Hippocampal formation (tissue), 2 donors: ENCODE data around the gene ZNF790.
A peak's percentile ranks its signal among the peaks of the same experiment; 100 is the strongest.

Experiments
- DNase-seq, 2 donors: peaks; one replicate each; lab custom pipeline; 2025; lab: John Stamatoyannopoulos, UW

ZNF790 gene

GRCh38 chr19:36837906-36838783, at the start of gene ZNF790:
TSS of gene ZNF790 (minus strand) at chr19:36838387. CDS start at chr19:36825619, 12,768 bp downstream.
- DNase-seq, result peak; percentile 88 to 94

GRCh38 chr19:36876993-36877938, 39.1 kb upstream of the ZNF790 start:
- DNase-seq, result no peak

DNA sequence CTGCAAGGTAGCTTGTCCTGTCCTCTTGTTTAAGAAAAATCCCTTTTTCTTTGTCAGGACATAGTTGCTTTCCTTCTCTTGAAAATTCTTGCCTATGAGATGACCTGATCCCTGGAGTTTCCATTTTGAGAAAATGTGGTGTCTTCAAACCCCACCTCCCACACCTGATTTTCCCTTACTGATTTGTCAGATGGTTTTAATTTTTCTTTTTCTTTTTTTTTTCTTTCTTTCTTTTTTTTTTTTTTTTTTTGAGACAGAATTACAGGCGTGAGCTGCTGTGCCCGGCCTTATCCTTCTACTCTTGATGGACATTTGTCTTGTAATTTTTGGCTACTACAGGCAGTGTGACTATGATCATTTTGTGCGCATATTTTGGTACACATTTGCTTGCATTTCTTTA, 13.7 kb upstream of the ZNF790 start:
- no peak for DNase-seq

DNA sequence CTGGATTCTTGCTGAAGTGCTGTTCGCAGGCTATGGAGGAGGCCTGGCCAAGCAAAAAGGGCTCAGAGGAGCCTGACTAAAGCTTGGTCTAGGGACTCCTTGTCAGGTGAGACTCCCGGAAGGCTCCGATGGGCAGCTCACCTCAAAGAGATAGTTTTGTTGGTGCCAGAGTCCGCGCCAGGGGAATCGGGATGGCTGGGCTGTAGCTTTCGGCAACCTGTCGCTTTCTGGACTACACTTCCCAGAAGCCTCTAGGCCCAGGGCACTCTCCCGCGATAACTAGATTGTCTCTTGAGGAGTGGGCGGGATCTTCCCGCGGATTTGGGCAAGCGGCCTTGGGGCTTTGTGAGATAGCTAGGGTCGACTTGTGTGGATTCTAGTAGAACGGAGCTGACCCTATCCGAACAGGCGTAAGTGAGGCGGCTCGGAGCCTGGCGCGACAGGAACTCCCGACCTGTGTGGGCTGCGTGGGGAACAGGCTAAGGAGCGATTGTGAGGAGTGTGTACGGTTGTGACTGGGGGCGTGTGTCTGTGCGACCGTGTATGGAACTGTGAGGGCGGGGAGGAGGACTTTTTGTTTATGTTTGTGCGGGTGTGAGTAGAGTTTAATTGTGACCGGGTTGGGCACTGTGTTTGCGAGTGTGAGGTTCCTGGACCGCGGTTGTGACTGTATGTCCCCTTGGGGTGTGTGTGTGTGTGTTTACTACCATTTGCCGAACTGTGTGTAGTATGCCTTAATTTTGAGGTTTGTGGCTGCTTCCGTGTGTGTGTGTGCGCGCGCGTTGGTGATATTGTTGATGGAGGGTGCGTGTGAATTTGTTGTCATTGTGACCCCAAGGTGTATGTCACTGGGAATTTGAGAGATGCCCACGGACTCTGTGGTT, 12.6 kb upstream of the ZNF790 start, which contains the start of gene ZNF345:
TSS of gene ZNF345 (plus strand) at position 318 of the 884 bp plus-strand sequence. CDS start 25,955 bp downstream, outside the sequence.
- peak; percentile 89 to 90 for DNase-seq

- DNase-seq, result peak; percentile 88 to 91
Measured at GRCh38 chr19:36849701-36850558, 11.7 kb upstream of the ZNF790 start.

- DNase-seq, result no peak
Measured at GRCh38 chr19:36847968-36848367, 9.8 kb upstream of the ZNF790 start.

DNA sequence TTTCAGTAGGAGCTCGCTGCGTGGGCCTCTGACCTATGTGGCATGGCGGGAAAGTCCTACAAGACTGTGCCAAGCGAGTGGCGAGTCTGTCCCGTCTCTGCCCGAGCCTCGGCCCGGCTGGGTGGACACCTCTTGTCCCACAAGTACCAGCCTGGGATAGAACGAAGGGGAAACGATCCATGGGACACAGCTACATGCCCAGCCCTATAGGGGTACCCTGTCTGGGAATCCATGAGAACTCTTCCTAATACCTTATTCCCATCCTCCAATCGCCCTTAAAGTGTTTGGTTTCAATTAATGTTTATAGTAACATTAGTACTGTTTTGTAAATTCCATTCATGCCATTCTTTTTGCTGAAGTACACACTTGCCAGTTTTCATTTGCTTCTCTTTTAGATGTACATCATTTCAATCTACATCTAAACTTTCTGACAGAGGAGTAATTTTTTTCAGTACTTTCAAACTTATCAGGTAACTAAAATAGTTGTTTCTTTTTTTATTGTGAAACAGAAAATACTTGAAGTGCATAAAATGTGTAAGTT, 667 bp upstream of the ZNF790 start:
- no peak for DNase-seq

DNA sequence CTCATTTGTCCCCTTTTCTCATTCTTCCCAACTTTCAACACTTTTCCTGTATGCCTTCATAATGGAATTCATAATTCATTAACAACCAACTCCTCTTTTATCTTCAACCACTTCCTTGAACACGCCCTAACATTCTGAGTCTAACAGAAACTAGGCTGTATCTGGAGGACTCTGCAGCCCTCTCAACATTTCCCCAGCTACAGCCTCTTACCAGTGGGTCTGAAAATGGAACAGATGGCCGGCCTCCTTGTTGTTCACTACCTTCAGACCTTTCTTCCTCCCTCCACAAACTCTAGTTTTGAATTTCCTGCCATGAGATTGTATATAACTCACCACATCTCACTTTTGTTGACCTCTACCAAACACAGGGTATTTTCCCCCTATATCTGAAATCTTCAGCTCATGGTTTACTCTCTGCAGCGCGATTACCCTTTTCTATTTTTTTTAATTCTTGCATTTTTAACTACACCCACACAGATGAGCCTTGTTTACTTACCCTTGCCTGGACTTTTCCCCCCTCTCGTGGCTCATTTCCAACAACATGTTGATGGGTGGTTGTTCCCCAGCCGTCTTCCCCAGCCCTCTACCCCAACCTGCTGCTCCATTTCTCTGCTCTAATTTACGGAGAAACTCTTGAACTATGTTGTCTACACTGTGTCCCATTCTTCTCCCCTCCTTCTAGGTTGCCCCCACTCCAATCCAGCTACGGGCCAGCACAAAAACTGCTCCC, 846 bp downstream of the ZNF790 start:
- DNase-seq, result no peak

- no peak for DNase-seq
Measured at GRCh38 chr19:36833430-36833829, 4.8 kb downstream of the ZNF790 start.

DNA sequence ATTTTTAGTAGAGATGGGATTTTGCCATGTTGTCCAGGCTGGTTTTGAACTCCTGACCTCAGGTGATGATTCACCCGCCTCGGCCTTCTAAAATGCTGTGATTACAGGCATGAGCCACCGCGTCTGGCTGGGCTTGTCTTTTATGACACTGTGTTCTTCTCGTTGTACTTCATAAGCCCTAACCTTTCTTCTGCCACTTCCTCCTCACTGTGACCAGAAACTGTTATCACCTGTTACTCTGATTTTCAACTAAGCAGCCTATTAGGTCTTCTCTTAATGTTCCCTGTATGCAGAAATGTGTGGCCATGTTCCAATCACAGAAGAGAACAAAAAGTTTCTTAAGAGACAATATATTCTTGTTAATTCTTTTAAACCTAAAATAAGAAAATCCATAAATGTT, 16.4 kb downstream of the ZNF790 start:
- no peak for DNase-seq

DNA sequence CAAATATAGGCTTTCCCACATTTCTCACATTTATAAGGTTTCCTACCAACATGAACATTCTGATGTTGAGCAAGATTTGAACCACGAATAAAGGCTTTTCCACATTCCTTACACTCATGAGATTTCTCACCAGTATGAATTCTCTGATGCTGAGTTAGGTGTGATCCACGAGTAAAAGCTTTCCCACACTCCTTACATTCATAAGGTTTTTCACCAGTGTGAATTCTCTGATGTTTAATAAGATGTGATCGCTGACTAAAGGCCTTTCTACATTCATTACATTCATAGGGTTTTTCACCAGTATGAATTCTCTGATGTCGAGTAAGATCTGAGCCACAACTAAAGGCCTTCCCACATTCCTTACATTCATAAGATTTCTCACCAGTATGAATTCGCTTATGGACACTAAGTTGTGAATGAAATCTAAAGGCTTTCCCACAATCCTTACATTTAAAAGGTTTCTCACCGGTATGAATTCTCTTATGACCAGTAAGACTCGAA, 19.0 kb downstream of the ZNF790 start:
- DNase-seq, result no peak

GRCh38 chr19:36807029-36807428, 31.2 kb downstream of the ZNF790 start:
- no peak for DNase-seq

GRCh38 chr19:36805364-36805763, 32.8 kb downstream of the ZNF790 start:
- DNase-seq, result no peak

- DNase-seq, result no peak
Measured at GRCh38 chr19:36797786-36798108, 40.4 kb downstream of the ZNF790 start.

DNA sequence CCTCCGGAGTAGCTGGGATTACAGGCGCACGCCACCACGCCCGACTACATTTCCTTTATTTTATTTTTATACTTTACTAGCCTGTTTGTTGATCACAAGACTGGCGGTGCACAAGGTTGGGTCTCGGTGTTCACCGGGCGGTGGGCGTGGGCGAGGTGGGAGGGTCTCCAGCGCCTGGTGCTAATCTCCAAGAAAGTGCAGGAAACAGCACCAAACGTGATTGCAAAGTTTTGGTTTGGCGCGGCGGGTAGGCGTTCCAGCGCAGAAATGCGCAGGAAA, 41.5 kb downstream of the ZNF790 start:
- DNase-seq, result no peak

DNA sequence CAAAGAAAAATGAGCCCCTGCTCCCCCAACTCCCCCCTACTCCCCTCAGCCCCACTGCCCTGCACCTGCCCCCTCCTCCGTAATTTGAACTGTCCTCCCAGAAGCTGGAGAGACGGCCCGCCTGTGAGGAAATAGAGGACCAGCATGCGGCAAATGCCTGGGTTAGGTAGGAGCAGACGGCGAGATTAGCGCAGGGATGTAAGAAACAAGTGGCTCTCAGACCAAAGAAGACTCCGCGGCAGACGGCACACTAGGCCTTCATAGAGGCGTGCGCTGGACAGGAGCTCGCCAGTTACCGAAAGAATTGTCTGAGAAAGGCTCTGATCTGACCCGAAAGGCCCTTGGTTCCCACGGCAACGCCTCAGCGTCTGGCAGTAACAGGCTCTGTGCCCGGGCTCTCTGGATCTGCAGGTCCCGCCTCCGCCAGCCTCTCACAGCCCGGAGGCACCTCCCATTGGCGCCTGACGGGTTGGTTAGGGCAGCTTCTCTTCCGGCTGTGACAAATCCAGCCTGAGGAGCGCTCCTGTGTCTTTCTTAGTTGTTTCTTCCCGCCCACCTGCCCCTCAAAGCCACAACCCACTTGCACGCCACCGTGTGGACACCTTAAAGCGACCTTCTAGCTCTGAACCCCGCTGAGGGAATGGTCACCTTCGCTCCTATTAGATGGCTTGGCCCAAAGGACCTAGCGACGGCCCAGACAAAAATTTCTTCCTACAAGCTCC, 46.6 kb downstream of the ZNF790 start:
- DNase-seq, result peak in 1 of 2 donors; percentile 21

DNA sequence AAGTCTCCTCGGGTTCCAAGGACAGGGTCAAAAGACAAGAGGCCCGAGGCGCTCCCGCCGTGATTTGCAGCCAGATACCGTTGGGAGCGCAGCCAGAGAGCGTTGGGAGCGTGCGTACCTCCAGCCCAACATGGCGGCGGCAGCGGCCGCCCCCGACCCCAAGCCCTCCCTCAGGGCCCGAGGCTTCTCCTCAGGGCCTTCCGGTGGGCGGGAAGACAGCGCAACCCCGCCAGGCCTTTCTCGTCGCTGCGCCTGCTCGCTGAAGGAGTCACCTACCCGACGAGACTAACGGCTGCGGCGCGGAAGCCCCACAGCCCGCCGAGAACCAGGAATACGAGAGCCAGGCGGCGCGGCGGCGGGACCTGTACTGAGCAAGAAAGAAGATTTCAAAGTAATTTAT, 62.4 kb downstream of the ZNF790 start:
- no peak for DNase-seq

DNA sequence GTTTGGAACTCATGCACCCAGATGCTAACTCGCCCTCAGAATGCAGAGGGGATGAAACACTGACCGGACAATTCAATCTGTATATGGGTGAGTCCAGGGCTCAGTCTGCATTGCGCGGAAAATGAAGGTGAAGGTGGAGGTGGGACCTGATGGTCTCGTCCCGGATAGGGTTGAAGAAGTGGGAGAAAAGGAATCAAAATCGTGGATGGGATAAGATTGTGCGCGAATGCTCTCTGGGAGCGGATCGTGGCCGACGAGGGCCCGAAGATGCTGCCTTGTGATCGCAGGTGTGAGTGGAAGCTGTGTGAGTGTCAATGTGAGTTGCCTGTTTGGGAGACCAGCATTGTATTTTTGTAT, 65.0 kb downstream of the ZNF790 start:
- no peak for DNase-seq
